ENCODE measurements around the gene B3GALT4. TPM values are rescaled to one million over a fixed set of nuclear protein-coding genes. Genes with fewer than 3 reads are reported as not detected.
A peak's percentile ranks its signal among the peaks of the same experiment; 100 is the strongest.

The B3GALT4 gene
- total RNA-seq, 6 experiments from 2014 or later: 0.66 to 3.0 (median 2.7) TPM

GRCh38 chr6:33313105-33313708, 36.3 kb downstream of the B3GALT4 start:
- H3K4me3 Mint-ChIP-seq: peak overlapping the region; percentile 98
- peaks cover 5% of the 10 kb centered on the region for H3K27me3 Mint-ChIP-seq (ENCODE audit: insufficient read depth)
- H3K27ac Mint-ChIP-seq: peak overlapping the region; percentile 98
- no peaks in the 10 kb centered on the region for H3K9me3 Mint-ChIP-seq
- TF ChIP-seq CTCF (IDR thresholded peaks at IDR 0.05): no peak
- peaks cover 43% of the 10 kb centered on the region for H3K4me1 Mint-ChIP-seq (ENCODE audit: low read depth)
- DNase-seq: no peak
- H3K36me3 Mint-ChIP-seq (ENCODE audit: low read depth): peaks cover 19% of the 10 kb centered on the region

DNA sequence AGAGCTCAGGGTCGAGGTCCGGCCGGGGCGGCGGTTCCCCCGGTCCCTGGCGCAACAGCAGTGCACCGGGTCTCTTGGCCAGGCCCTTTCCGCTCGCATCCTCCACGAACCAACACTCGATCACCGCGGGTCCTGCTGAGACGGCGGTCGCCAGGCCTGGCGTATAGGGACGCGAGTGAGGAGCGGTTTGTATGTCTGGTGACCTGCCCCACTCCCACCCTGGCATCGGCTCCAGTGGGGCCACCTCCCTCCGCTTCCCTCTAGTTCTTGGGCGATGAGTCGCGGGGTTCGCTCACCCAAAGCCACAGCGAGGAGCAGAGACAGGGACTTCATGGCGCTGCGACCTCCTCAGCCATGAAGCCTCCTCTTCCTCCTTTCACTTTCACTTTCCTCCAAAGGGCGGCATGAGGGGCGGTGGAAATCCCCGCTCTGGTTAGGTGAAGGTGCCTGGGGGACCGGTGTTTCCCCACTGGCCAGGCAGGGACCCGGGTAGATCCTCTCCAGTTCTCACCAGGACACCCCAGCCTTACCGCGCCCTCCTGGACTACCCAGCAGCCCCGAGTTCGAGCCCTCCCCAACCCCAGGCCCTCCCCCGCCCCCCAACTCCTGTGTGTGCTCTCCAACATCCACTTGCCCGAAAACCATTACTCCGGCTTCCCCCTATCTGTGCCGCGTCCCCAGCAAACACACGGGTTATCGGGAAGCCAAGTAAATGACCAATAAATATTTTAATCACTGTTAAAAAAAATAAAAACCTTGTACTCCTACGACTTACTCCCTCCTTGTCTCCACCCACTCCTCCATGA, 37.0 kb downstream of the B3GALT4 start, which contains the start of gene TAPBP:
Gene TAPBP (minus strand): TSS at position 370 of the 806 bp plus-strand sequence. CDS start 37 bp downstream, at position 333.
- Mint-ChIP-seq H3K4me1 (ENCODE audit: low read depth) (peaks cover 43% of the 10 kb centered on the region), H3K27me3 (ENCODE audit: insufficient read depth) (peaks cover 5% of the 10 kb centered on the region), H3K4me3 (peak within 1 kb of the TSS; percentile 98), H3K9me3 (no peaks in the 10 kb centered on the region), H3K36me3 (ENCODE audit: low read depth) (peaks cover 21% of the 10 kb centered on the region), H3K27ac (peak within 1 kb of the TSS; percentile 98)
- TF ChIP-seq CTCF (IDR thresholded peaks at IDR 0.05): no peak
- peak; percentile 57 for DNase-seq

GRCh38 chr6:33314515-33314942, 37.6 kb downstream of the B3GALT4 start:
- peaks cover 5% of the 10 kb centered on the region for H3K27me3 Mint-ChIP-seq (ENCODE audit: insufficient read depth)
- H3K36me3 Mint-ChIP-seq (ENCODE audit: low read depth): peaks cover 27% of the 10 kb centered on the region
- peak overlapping the region; percentile 98 for H3K27ac Mint-ChIP-seq
- peak overlapping the region; percentile 98 for H3K4me3 Mint-ChIP-seq
- H3K4me1 Mint-ChIP-seq (ENCODE audit: low read depth): peaks cover 50% of the 10 kb centered on the region
- DNase-seq: peak; percentile 77
- no peak for TF ChIP-seq CTCF (IDR thresholded peaks at IDR 0.05)
- no peaks in the 10 kb centered on the region for H3K9me3 Mint-ChIP-seq

DNA sequence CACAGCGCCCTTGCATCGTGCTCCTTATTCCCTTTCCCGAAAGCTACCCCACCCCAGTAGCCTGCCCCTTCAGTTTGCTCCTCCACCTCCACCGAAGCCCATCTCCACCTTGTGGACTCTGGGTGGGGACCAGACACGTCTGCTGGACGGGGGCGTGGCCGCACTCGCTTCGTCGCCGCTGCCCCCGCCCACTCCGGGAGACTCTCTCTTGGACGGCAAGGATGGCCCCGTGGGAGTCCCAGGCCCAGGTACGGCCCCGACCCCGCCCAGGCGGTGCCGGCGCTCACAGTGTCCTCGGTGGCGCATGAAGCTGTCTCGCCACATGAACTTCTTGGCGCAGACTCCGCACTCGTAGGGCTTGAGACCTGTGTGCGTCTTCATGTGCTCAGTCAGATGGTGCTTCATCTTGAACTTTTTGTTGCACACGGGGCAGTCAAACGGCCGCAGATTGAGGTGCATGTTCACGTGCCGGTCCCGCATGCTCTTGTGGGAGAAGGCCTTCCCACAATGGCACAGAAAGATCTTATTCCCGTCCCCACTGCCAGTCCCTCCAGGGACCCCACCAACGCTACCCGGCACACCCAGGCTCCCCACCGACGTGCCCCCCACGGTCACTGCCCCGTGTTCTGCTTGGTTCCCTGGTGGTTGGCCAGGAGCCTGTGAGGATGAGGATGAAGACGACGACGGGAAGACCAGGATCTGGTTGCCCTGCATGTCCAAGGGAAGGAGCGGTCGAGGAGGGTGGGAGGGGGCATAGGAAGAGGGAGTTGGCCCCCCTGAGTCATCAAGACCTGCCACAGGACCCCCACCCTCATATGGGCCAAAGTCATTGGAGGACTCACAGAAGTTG, 38.2 kb downstream of the B3GALT4 start:
- Mint-ChIP-seq H3K4me1 (ENCODE audit: low read depth) (peaks cover 56% of the 10 kb centered on the region), H3K27ac (peak overlapping the region; percentile 98)
- TF ChIP-seq CTCF (IDR thresholded peaks at IDR 0.05): no peak

More for the DNA sequence above, 38.2 kb downstream of the B3GALT4 start:
- H3K27me3 Mint-ChIP-seq (ENCODE audit: insufficient read depth): peaks cover 6% of the 10 kb centered on the region
- no peak for DNase-seq
- peaks cover 33% of the 10 kb centered on the region for H3K36me3 Mint-ChIP-seq (ENCODE audit: low read depth)
- H3K4me3 Mint-ChIP-seq: peak overlapping the region; percentile 98
- no peaks in the 10 kb centered on the region for H3K9me3 Mint-ChIP-seq

Data from HFFc6 (cell line).